GM12873 (cell line): ENCODE results near the gene SNU13.

ENCODE experiments used
- TF ChIP-seq, protein P1 (sequence below): IDR thresholded peaks from 2 replicates; pipeline ENCODE4 v1.5.1; 2012; ENCODE audit warnings: low read depth, mild to moderate bottlenecking, moderate library complexity, low read length, control low read depth; ENCODE audit not compliant: insufficient read depth; ENCODE audit errors: missing control alignments

SNU13 gene

GRCh38 chr22:41660416-41660815 lies 28.3 kb downstream of the SNU13 start:
- TF ChIP-seq, protein P1, sequence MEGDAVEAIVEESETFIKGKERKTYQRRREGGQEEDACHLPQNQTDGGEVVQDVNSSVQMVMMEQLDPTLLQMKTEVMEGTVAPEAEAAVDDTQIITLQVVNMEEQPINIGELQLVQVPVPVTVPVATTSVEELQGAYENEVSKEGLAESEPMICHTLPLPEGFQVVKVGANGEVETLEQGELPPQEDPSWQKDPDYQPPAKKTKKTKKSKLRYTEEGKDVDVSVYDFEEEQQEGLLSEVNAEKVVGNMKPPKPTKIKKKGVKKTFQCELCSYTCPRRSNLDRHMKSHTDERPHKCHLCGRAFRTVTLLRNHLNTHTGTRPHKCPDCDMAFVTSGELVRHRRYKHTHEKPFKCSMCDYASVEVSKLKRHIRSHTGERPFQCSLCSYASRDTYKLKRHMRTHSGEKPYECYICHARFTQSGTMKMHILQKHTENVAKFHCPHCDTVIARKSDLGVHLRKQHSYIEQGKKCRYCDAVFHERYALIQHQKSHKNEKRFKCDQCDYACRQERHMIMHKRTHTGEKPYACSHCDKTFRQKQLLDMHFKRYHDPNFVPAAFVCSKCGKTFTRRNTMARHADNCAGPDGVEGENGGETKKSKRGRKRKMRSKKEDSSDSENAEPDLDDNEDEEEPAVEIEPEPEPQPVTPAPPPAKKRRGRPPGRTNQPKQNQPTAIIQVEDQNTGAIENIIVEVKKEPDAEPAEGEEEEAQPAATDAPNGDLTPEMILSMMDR, result no peak

GRCh38 chr22:41659941-41660340 lies 28.7 kb downstream of the SNU13 start:
- TF ChIP-seq, protein P1, result no peak

DNA sequence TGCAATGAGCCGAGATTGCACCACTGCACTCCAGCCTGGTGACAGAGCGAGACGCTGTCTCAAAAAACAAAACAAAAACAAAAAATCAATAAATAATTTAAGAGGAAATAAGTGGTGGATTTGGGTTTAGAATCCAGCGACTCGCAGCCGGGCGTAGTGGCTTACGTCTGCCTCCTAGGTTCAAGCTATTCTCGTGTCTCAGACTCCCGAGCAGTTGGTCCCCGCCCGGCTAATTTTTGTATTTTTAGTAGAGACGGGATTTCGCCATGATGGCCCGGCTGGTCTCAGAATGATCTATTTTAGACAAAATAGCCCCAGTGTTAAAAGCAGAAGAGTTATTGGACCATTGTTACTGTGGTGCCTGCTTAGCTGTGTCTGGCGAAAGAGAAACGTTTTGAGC lies 29.8 kb downstream of the SNU13 start:
- TF ChIP-seq, protein P1, result no peak

- TF ChIP-seq, protein P1, result no peak
Observed at GRCh38 chr22:41657709-41658108, 31.0 kb downstream of the SNU13 start.

- TF ChIP-seq, protein P1, result no peak
Observed at GRCh38 chr22:41656556-41656955, 32.1 kb downstream of the SNU13 start.

GRCh38 chr22:41654322-41654721 lies 34.3 kb downstream of the SNU13 start:
- TF ChIP-seq, protein P1, result no peak

DNA sequence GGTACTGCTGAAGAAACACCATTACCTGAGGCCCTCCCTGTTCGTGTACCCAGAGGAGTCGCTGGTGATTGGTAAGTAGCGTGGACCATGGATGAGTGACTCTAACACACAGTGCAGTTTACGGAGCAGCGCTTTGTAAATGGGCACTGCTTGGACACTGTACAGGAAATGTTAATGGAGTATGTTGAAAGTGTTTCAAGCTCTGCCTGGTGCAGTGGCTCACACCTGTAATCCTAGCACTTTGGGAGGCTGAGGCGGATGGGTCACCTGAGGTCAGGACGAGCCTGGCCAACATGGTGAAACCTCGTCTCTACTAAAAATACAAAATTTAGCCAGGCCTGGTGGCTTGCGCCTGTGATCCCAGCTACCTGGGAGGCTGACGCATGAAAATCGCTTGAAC lies 37.8 kb downstream of the SNU13 start:
- TF ChIP-seq, protein P1, result no peak

DNA sequence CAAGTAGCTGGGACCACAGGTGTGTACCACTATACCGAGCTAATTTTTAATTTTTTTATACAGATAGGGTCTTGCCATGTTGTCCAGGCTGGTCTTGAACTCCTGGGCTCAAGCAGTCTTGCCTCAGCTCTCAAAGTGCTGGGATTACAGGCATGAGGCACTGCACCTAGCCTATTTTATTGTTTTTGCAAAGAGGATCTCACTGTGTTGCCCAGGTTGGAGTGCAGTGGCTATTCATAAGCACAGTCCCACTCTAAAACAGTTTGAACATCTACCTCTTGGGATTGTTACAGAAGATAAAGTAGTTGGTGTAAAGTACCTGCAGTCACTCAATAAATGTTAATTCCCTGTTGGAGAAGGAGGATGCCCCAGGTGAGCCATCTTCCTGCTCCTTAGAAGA lies 38.4 kb downstream of the SNU13 start:
- TF ChIP-seq, protein P1, result no peak
